HepG2 (cell line): ENCODE data around the gene CD3G. TPM values are rescaled to one million over a fixed set of nuclear protein-coding genes. Genes with fewer than 3 reads are reported as not detected.

Experiments
- BORCS8-MEF2B ChIP-seq: sonication (generic); formaldehyde crosslinking; IDR thresholded peaks from 2 replicates; pipeline ENCODE4 v1.8.0; 2022; ENCODE audit warnings: mild to moderate bottlenecking, missing genetic modification reagents
- CREM ChIP-seq, 2 experiments: sonication (generic) in 1 of 2; formaldehyde crosslinking in 1 of 2; IDR thresholded peaks; 2 replicates each; pipeline versions ENCODE4 v1.4.0 to v1.6.1; 2016 to 2020; ENCODE audit warnings: antibody characterized with exemption in 1 of 2, mild to moderate bottlenecking in 1 of 2, missing genetic modification reagents in 1 of 2
- FOXK1 ChIP-seq: sonication (generic); formaldehyde crosslinking; IDR thresholded peaks from 2 replicates; pipeline ENCODE4 v1.4.0; 2020; ENCODE audit warnings: low read depth, missing genetic modification reagents, borderline replicate concordance
- GMEB1 ChIP-seq: sonication (generic); formaldehyde crosslinking; IDR thresholded peaks from 2 replicates; pipeline ENCODE4 v1.5.1; 2020; ENCODE audit warnings: missing genetic modification reagents, mild to moderate bottlenecking, borderline replicate concordance
- GPBP1L1 ChIP-seq: sonication (generic); formaldehyde crosslinking; IDR thresholded peaks from 2 replicates; pipeline ENCODE4 v1.5.0; 2020; ENCODE audit warnings: mild to moderate bottlenecking, missing genetic modification reagents
- HDAC6 ChIP-seq: fragments of 200-600 bp; sonication (generic); IDR thresholded peaks from 2 replicates; pipeline ENCODE4 v1.7.0; 2017; ENCODE audit warnings: mild to moderate bottlenecking, antibody characterized with exemption, low read length, low read depth
- HNF4G ChIP-seq, 2 experiments: sonication (generic) in 1 of 2; formaldehyde crosslinking in 1 of 2; IDR thresholded peaks; 2 replicates each; pipeline versions ENCODE4 v1.4.0 to v1.6.1; 2011 to 2020; ENCODE audit warnings: borderline replicate concordance in 2 of 2, low read depth in 2 of 2, mild to moderate bottlenecking in 2 of 2, low read length in 1 of 2, missing genetic modification reagents in 1 of 2, moderate library complexity in 1 of 2
- HOXA7 ChIP-seq: sonication (generic); formaldehyde crosslinking; IDR thresholded peaks from 2 replicates; pipeline ENCODE4 v1.8.1; 2022; ENCODE audit warnings: mild to moderate bottlenecking, missing genetic modification reagents, moderate library complexity
- MAX ChIP-seq: IDR thresholded peaks from 2 replicates; pipeline ENCODE4 v1.6.1; 2012; ENCODE audit warnings: inconsistent platforms
- MLXIP ChIP-seq: sonication (generic); formaldehyde crosslinking; IDR thresholded peaks from 2 replicates; pipeline ENCODE4 v1.9.0; 2021; ENCODE audit warnings: missing genetic modification reagents, borderline replicate concordance
- NCOA2 ChIP-seq: sonication (generic); formaldehyde crosslinking; IDR thresholded peaks from 2 replicates; pipeline ENCODE4 v1.8.0; 2022; ENCODE audit warnings: inconsistent platforms
- NFKB2 ChIP-seq: sonication (generic); formaldehyde crosslinking; IDR thresholded peaks from 2 replicates; pipeline ENCODE4 v1.4.0; 2020; ENCODE audit warnings: missing genetic modification reagents, borderline replicate concordance
- NONO ChIP-seq, 2 experiments: fragments of 450-650 bp in 1 of 2; sonication (generic) in 1 of 2; formaldehyde crosslinking in 1 of 2; IDR thresholded peaks in 1 of 2; conservative IDR thresholded peaks in 1 of 2; 2 replicates each; pipeline versions ENCODE4 v1.6.1 to v1.8.0; 2017 to 2022; ENCODE audit warnings: mild to moderate bottlenecking in 1 of 2, missing genetic modification reagents in 1 of 2, moderate library complexity in 1 of 2
- PLRG1 ChIP-seq: fragments of 450-650 bp; conservative IDR thresholded peaks from 2 replicates; pipeline ENCODE4 v1.6.1; 2016
- RFX3 ChIP-seq: IDR thresholded peaks from 2 replicates; pipeline ENCODE4 v1.6.1; 2016; ENCODE audit warnings: missing biosample characterization, missing genetic modification reagents
- SALL1 ChIP-seq: sonication (generic); formaldehyde crosslinking; IDR thresholded peaks from 2 replicates; pipeline ENCODE4 v1.8.0; 2022; ENCODE audit warnings: mild to moderate bottlenecking, missing genetic modification reagents
- SPEN ChIP-seq: sonication (generic); formaldehyde crosslinking; IDR thresholded peaks from 2 replicates; pipeline ENCODE4 v1.5.1; 2020; ENCODE audit warnings: low read depth, mild to moderate bottlenecking, missing genetic modification reagents
- ZNF12 ChIP-seq: sonication (generic); formaldehyde crosslinking; IDR thresholded peaks from 2 replicates; pipeline ENCODE4 v1.5.0; 2020; ENCODE audit warnings: missing genetic modification reagents
- ZNF547 ChIP-seq: sonication (generic); formaldehyde crosslinking; IDR thresholded peaks from 2 replicates; pipeline ENCODE4 v1.5.1; 2020; ENCODE audit warnings: mild to moderate bottlenecking, missing genetic modification reagents
- ZNF577 ChIP-seq: sonication (generic); formaldehyde crosslinking; IDR thresholded peaks from 2 replicates; pipeline ENCODE4 v1.4.0; 2020; ENCODE audit warnings: mild to moderate bottlenecking, low read depth, missing genetic modification reagents, borderline replicate concordance
- ZNF605 ChIP-seq: sonication (generic); formaldehyde crosslinking; IDR thresholded peaks from 2 replicates; pipeline ENCODE4 v1.8.0; 2022; ENCODE audit warnings: mild to moderate bottlenecking, missing genetic modification reagents
- ZNF607 ChIP-seq: sonication (generic); formaldehyde crosslinking; IDR thresholded peaks from 2 replicates; pipeline ENCODE4 v1.5.1; 2020; ENCODE audit warnings: missing genetic modification reagents, mild to moderate bottlenecking, borderline replicate concordance
- ZNF782 ChIP-seq: sonication (generic); formaldehyde crosslinking; IDR thresholded peaks from 2 replicates; pipeline ENCODE4 v1.4.0; 2020; ENCODE audit warnings: missing genetic modification reagents, mild to moderate bottlenecking, borderline replicate concordance
- ZNF788 ChIP-seq: sonication (generic); formaldehyde crosslinking; IDR thresholded peaks from 2 replicates; pipeline ENCODE4 v1.5.0; 2020; ENCODE audit warnings: mild to moderate bottlenecking, missing genetic modification reagents, borderline replicate concordance
- ZNF841 ChIP-seq: sonication (generic); formaldehyde crosslinking; IDR thresholded peaks from 2 replicates; pipeline ENCODE4 v1.8.1; 2023; ENCODE audit warnings: missing genetic modification reagents, borderline replicate concordance
- polyA plus RNA-seq, 8 experiments: library from polyadenylated mRNA; depleted of rRNA in 3 of 8; stranded (reverse) in 7 of 8; unstranded in 1 of 8; fragments of >200 nt; fragmentation: Illumina TruSeq in 4 of 8; extraction: Trizol in 4 of 8; gene quantifications; 2 replicates each; pipeline versions ENCODE4 v1.2.1 to v1.2.3, GENCODE V29; 2011 to 2016; ENCODE audit warnings: low read depth in 4 of 8, missing spikeins in 1 of 8, mixed read lengths in 1 of 8; ENCODE audit not compliant: insufficient read depth in 1 of 8
- total RNA-seq, 5 experiments: library from RNA; depleted of rRNA; stranded (reverse); fragments of >200 nt; fragmentation: Illumina TruSeq; extraction: Trizol; gene quantifications; 2 replicates each; pipeline ENCODE4 v1.2.3, GENCODE V29; 2016; ENCODE audit warnings: low read depth in 1 of 5

The CD3G gene
- total and polyA plus RNA-seq, 2 of the 13 experiments (the other 11 are each of a cell fraction or from before 2014, with no cell fraction given), result not detected

GRCh38 chr11:118314988-118315411, 29.1 kb upstream of the CD3G start (continued):
- no peak for TF ChIP-seq ZNF788 (CRISPR knock-in tag)
- no peak for TF ChIP-seq HDAC6
- TF ChIP-seq ZNF547, result 0 out of 2 replicates have a peak, but pooled peaks have one; percentile 42
- TF ChIP-seq ZNF782 (CRISPR knock-in tag), result no peak
- TF ChIP-seq GPBP1L1 (CRISPR knock-in tag), result no peak
- TF ChIP-seq FOXK1 (CRISPR knock-in tag), result no peak
- TF ChIP-seq MAX, result peak; percentile 41; the same call in 1 of the 2 replicates
- TF ChIP-seq RFX3 (CRISPR knock-in tag), result no peak
- TF ChIP-seq ZNF607 (CRISPR knock-in tag), result no peak
- TF ChIP-seq HNF4G (IDR thresholded peaks at IDR 0.05; ENCODE audit: borderline replicate concordance, low read depth, low read length), result no peak
- TF ChIP-seq HNF4G (CRISPR knock-in tag; IDR thresholded peaks at IDR 0.05; ENCODE audit: borderline replicate concordance, low read depth), result no peak
- TF ChIP-seq BORCS8-MEF2B (CRISPR knock-in tag), result no peak
- no peak for TF ChIP-seq NFKB2 (CRISPR knock-in tag)
- peak; percentile 23; the same call in 1 of the 2 replicates for TF ChIP-seq CREM (IDR thresholded peaks at IDR 0.05)
- TF ChIP-seq CREM (CRISPR knock-in tag; IDR thresholded peaks at IDR 0.05), result no peak
- no peak for TF ChIP-seq NCOA2 (CRISPR knock-in tag)
- no peak for TF ChIP-seq ZNF577 (CRISPR knock-in tag)
- no peak for TF ChIP-seq ZNF605 (CRISPR knock-in tag)
- TF ChIP-seq ZNF12 (CRISPR knock-in tag), result no peak
- no peak for TF ChIP-seq GMEB1 (CRISPR knock-in tag)
- no peak for TF ChIP-seq SALL1 (CRISPR knock-in tag)
- no peak for TF ChIP-seq SPEN (CRISPR knock-in tag)
- TF ChIP-seq NONO (IDR thresholded peaks at IDR 0.05), result no peak
- no peak for TF ChIP-seq NONO (CRISPR knock-in tag; conservative IDR thresholded peaks at IDR 0.05)
- no peak for TF ChIP-seq HOXA7 (CRISPR knock-in tag)
- no peak for TF ChIP-seq ZNF841 (CRISPR knock-in tag)
- TF ChIP-seq PLRG1, result no peak
- no peak for TF ChIP-seq MLXIP (CRISPR knock-in tag)
